SK-N-SH treated with all-trans-retinoic acid at 6 μM for 48 hours (cell line): ENCODE measurements around the gene DMBT1.

ENCODE experiments used
- ATAC-seq: fragments of 200-7000 bp; cut with Tn5 transposase; 3 replicates; pipeline ENCODE4 v1.9.1; 2020; ENCODE audit warnings: mild to moderate bottlenecking, moderate library complexity
- ARNTL ChIP-seq: fragments of 450-650 bp; formaldehyde crosslinking; IDR thresholded peaks from 2 replicates; pipeline ENCODE4 v1.5.0; 2020; ENCODE audit warnings: low read depth, mild to moderate bottlenecking, moderate library complexity, borderline replicate concordance
- CSDC2 ChIP-seq: fragments of 250-450 bp; sonication (Bioruptor Pico); IDR thresholded peaks from 2 replicates; pipeline ENCODE4 v1.5.0; 2020; ENCODE audit warnings: mild to moderate bottlenecking, moderate library complexity
- ESRRG ChIP-seq: fragments of 250-450 bp; sonication (Bioruptor Pico); IDR thresholded peaks from 2 replicates; pipeline ENCODE4 v1.6.1; 2021; ENCODE audit warnings: mild to moderate bottlenecking
- GLIS3 ChIP-seq: fragments of 250-450 bp; sonication (Bioruptor Pico); IDR thresholded peaks from 2 replicates; pipeline ENCODE4 v1.5.0; 2020; ENCODE audit warnings: mild to moderate bottlenecking, moderate library complexity
- ISL1 ChIP-seq: fragments of 250-450 bp; sonication (Bioruptor Pico); IDR thresholded peaks from 2 replicates; pipeline ENCODE4 v2.1.2; 2022; ENCODE audit warnings: mild to moderate bottlenecking, moderate library complexity
- OSR1 ChIP-seq: fragments of 250-450 bp; sonication (Bioruptor Pico); IDR thresholded peaks from 2 replicates; pipeline ENCODE4 v1.8.0; 2022; ENCODE audit warnings: moderate library complexity, mild to moderate bottlenecking, inconsistent platforms
- PPARA ChIP-seq: fragments of 250-450 bp; sonication (Bioruptor Pico); IDR thresholded peaks from 2 replicates; pipeline ENCODE4 v1.5.0; 2020; ENCODE audit warnings: mild to moderate bottlenecking, borderline replicate concordance
- RARB ChIP-seq: fragments of 250-450 bp; sonication (Bioruptor Pico); IDR thresholded peaks from 2 replicates; pipeline ENCODE4 v1.8.0; 2021; ENCODE audit warnings: mild to moderate bottlenecking, moderate library complexity
- SNAI2 ChIP-seq: fragments of 250-450 bp; sonication (Bioruptor Pico); IDR thresholded peaks from 2 replicates; pipeline ENCODE4 v1.5.0; 2020; ENCODE audit warnings: mild to moderate bottlenecking, moderate library complexity
- TCF4 ChIP-seq: fragments of 250-450 bp; sonication (Bioruptor Pico); IDR thresholded peaks from 2 replicates; pipeline ENCODE4 v1.8.0; 2021; ENCODE audit warnings: mild to moderate bottlenecking, moderate library complexity, borderline replicate concordance
- TOX ChIP-seq: fragments of 250-450 bp; sonication (Bioruptor Pico); IDR thresholded peaks from 2 replicates; pipeline ENCODE4 v1.8.0; 2021; ENCODE audit warnings: mild to moderate bottlenecking, moderate library complexity, borderline replicate concordance
- ZC3H10 ChIP-seq: fragments of 250-450 bp; sonication (Bioruptor Pico); IDR thresholded peaks from 2 replicates; pipeline ENCODE4 v1.5.1; 2021; ENCODE audit warnings: mild to moderate bottlenecking, moderate library complexity
- ZFP3 ChIP-seq: fragments of 250-450 bp; sonication (Bioruptor Pico); IDR thresholded peaks from 2 replicates; pipeline ENCODE4 v1.5.0; 2020; ENCODE audit warnings: mild to moderate bottlenecking, moderate library complexity
- ZFP30 ChIP-seq: fragments of 450-650 bp; formaldehyde crosslinking; IDR thresholded peaks from 2 replicates; pipeline ENCODE4 v1.5.0; 2022; ENCODE audit warnings: mild to moderate bottlenecking, moderate library complexity
- ZNF565 ChIP-seq: fragments of 450-650 bp; formaldehyde crosslinking; conservative IDR thresholded peaks from 2 replicates; pipeline ENCODE4 v1.5.0; 2020; ENCODE audit warnings: low read depth, mild to moderate bottlenecking, moderate library complexity
- ZNF70 ChIP-seq: fragments of 450-650 bp; formaldehyde crosslinking; IDR thresholded peaks from 2 replicates; pipeline ENCODE4 v1.5.0; 2020; ENCODE audit warnings: mild to moderate bottlenecking, moderate library complexity
- ZNF8 ChIP-seq: fragments of 450-650 bp; formaldehyde crosslinking; IDR thresholded peaks from 2 replicates; pipeline ENCODE4 v1.5.0; 2020; ENCODE audit warnings: mild to moderate bottlenecking, moderate library complexity
- TF ChIP-seq, protein P1 (sequence below): fragments of 250-450 bp; sonication (Bioruptor Pico); IDR thresholded peaks from 2 replicates; pipeline ENCODE4 v1.5.1; 2021; ENCODE audit warnings: mild to moderate bottlenecking, moderate library complexity
- TF ChIP-seq, protein P2 (sequence below): fragments of 250-450 bp; sonication (Bioruptor Pico); IDR thresholded peaks from 2 replicates; pipeline ENCODE4 v1.5.1; 2020; ENCODE audit warnings: low read depth, mild to moderate bottlenecking, moderate library complexity
- TF ChIP-seq, protein P3 (sequence below): fragments of 250-450 bp; sonication (Bioruptor Pico); IDR thresholded peaks from 2 replicates; pipeline ENCODE4 v1.8.0; 2021; ENCODE audit warnings: low read depth, mild to moderate bottlenecking, moderate library complexity, borderline replicate concordance
- TF ChIP-seq, protein P4 (sequence below): fragments of 250-450 bp; sonication (Bioruptor Pico); IDR thresholded peaks from 2 replicates; pipeline ENCODE4 v1.8.0; 2020; ENCODE audit warnings: mild to moderate bottlenecking, moderate library complexity, borderline replicate concordance
- TF ChIP-seq, protein P5 (sequence below): fragments of 250-450 bp; sonication (Bioruptor Pico); IDR thresholded peaks from 2 replicates; pipeline ENCODE4 v1.5.0; 2020; ENCODE audit warnings: mild to moderate bottlenecking, moderate library complexity

The DMBT1 gene

DNA sequence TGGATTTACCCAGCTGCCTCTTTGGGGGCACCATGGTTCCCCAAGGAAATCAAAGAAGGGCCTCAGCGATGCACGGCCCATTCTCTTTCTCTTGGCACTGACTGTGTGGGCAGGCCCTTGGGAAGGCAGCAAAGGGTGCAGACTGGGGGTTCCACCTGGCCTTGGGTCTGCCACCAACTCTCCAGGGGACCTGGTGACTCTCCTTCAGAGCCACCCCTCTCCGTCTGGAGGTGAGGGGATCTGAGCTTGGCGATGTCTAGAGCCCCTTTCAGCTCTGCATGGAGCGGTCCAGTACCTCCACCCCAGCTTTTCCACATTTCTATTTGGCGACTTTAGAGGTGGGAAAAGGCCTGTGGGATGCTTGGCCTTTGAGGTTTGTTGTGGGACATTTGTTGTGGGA lies 70.0 kb downstream of the DMBT1 start (continued):
- TF ChIP-seq, protein P1, sequence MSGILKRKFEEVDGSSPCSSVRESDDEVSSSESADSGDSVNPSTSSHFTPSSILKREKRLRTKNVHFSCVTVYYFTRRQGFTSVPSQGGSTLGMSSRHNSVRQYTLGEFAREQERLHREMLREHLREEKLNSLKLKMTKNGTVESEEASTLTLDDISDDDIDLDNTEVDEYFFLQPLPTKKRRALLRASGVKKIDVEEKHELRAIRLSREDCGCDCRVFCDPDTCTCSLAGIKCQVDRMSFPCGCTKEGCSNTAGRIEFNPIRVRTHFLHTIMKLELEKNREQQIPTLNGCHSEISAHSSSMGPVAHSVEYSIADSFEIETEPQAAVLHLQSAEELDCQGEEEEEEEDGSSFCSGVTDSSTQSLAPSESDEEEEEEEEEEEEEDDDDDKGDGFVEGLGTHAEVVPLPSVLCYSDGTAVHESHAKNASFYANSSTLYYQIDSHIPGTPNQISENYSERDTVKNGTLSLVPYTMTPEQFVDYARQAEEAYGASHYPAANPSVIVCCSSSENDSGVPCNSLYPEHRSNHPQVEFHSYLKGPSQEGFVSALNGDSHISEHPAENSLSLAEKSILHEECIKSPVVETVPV (CRISPR knock-in tag) = no peak
- TF ChIP-seq ARNTL (CRISPR knock-in tag) (no peak), TCF4 (CRISPR knock-in tag) (no peak), ZFP30 (CRISPR knock-in tag) (no peak), RARB (no peak), ZFP3 (CRISPR knock-in tag) (no peak), ZNF8 (CRISPR knock-in tag) (no peak), PPARA (CRISPR knock-in tag) (no peak)

DNA sequence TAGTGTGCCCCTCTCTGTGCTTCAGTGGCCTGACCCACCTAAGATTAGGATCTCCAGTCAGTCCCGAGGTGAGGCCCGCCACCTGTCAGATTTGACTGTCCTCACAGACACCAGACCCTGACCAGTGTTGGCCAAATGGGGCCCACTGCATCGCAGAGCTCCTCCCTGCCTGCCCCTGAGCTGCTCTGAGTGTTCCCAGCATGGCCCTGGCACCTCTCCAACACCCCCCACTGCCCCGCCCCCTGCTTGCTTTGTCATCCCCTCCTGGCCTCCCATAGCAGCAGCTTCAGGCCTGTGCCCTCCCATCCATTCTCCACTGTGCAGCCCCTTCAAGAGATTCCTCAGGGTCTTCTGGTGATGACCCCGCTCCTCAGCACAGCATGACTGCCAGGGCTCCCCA lies 71.5 kb downstream of the DMBT1 start:
- ATAC-seq = no peak

DNA sequence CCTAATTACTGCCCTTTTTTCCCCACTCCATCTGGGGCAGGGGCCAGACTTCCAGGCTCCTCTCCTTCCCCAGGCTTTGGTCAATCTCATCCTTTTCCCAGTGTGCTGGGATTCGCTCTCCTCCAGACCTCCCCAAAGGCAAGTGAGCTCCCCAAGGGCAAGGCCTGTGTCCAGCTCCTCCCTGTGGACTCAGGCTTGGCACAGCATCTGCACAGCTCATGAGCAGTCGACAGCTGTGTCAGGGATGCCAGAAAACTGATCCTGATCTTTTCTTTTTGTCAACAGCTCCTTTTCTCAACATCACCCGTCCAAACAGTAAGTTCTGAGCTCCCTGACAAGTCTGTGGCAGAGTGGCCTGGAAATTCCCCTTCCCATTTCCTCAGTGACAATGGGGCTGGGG lies 72.0 kb downstream of the DMBT1 start:
- ATAC-seq = no peak
- TF ChIP-seq CSDC2 (no peak), ZFP3 (CRISPR knock-in tag) (no peak), TOX (CRISPR knock-in tag) (no peak), ZNF8 (CRISPR knock-in tag) (no peak), ZNF70 (CRISPR knock-in tag) (no peak), SNAI2 (CRISPR knock-in tag) (no peak), ESRRG (no peak), ZNF565 (CRISPR knock-in tag) (no peak), ISL1 (CRISPR knock-in tag) (no peak), PPARA (CRISPR knock-in tag) (no peak), TCF4 (CRISPR knock-in tag) (no peak), GLIS3 (CRISPR knock-in tag) (no peak)
- TF ChIP-seq, protein P2, sequence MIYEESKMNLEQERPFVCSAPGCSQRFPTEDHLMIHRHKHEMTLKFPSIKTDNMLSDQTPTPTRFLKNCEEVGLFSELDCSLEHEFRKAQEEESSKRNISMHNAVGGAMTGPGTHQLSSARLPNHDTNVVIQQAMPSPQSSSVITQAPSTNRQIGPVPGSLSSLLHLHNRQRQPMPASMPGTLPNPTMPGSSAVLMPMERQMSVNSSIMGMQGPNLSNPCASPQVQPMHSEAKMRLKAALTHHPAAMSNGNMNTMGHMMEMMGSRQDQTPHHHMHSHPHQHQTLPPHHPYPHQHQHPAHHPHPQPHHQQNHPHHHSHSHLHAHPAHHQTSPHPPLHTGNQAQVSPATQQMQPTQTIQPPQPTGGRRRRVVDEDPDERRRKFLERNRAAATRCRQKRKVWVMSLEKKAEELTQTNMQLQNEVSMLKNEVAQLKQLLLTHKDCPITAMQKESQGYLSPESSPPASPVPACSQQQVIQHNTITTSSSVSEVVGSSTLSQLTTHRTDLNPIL (CRISPR knock-in tag) = no peak
- TF ChIP-seq, protein P3, sequence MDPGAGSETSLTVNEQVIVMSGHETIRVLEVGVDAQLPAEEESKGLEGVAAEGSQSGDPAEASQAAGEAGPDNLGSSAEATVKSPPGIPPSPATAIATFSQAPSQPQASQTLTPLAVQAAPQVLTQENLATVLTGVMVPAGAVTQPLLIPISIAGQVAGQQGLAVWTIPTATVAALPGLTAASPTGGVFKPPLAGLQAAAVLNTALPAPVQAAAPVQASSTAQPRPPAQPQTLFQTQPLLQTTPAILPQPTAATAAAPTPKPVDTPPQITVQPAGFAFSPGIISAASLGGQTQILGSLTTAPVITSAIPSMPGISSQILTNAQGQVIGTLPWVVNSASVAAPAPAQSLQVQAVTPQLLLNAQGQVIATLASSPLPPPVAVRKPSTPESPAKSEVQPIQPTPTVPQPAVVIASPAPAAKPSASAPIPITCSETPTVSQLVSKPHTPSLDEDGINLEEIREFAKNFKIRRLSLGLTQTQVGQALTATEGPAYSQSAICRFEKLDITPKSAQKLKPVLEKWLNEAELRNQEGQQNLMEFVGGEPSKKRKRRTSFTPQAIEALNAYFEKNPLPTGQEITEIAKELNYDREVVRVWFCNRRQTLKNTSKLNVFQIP (CRISPR knock-in tag) = no peak
- TF ChIP-seq, protein P4, sequence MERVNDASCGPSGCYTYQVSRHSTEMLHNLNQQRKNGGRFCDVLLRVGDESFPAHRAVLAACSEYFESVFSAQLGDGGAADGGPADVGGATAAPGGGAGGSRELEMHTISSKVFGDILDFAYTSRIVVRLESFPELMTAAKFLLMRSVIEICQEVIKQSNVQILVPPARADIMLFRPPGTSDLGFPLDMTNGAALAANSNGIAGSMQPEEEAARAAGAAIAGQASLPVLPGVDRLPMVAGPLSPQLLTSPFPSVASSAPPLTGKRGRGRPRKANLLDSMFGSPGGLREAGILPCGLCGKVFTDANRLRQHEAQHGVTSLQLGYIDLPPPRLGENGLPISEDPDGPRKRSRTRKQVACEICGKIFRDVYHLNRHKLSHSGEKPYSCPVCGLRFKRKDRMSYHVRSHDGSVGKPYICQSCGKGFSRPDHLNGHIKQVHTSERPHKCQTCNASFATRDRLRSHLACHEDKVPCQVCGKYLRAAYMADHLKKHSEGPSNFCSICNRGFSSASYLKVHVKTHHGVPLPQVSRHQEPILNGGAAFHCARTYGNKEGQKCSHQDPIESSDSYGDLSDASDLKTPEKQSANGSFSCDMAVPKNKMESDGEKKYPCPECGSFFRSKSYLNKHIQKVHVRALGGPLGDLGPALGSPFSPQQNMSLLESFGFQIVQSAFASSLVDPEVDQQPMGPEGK (CRISPR knock-in tag) = no peak
- TF ChIP-seq, protein P5, sequence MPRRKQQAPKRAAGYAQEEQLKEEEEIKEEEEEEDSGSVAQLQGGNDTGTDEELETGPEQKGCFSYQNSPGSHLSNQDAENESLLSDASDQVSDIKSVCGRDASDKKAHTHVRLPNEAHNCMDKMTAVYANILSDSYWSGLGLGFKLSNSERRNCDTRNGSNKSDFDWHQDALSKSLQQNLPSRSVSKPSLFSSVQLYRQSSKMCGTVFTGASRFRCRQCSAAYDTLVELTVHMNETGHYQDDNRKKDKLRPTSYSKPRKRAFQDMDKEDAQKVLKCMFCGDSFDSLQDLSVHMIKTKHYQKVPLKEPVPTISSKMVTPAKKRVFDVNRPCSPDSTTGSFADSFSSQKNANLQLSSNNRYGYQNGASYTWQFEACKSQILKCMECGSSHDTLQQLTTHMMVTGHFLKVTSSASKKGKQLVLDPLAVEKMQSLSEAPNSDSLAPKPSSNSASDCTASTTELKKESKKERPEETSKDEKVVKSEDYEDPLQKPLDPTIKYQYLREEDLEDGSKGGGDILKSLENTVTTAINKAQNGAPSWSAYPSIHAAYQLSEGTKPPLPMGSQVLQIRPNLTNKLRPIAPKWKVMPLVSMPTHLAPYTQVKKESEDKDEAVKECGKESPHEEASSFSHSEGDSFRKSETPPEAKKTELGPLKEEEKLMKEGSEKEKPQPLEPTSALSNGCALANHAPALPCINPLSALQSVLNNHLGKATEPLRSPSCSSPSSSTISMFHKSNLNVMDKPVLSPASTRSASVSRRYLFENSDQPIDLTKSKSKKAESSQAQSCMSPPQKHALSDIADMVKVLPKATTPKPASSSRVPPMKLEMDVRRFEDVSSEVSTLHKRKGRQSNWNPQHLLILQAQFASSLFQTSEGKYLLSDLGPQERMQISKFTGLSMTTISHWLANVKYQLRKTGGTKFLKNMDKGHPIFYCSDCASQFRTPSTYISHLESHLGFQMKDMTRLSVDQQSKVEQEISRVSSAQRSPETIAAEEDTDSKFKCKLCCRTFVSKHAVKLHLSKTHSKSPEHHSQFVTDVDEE = no peak
- TF ChIP-seq, protein P1 (CRISPR knock-in tag) = no peak

More for the DNA sequence above, 71.5 kb downstream of the DMBT1 start:
- TF ChIP-seq ESRRG (no peak), ZFP3 (CRISPR knock-in tag) (no peak), GLIS3 (CRISPR knock-in tag) (no peak), PPARA (CRISPR knock-in tag) (no peak), ZFP30 (CRISPR knock-in tag) (no peak), ARNTL (CRISPR knock-in tag) (no peak), ISL1 (CRISPR knock-in tag) (no peak), ZNF565 (CRISPR knock-in tag) (no peak), OSR1 (no peak), TCF4 (CRISPR knock-in tag) (no peak), ZNF8 (CRISPR knock-in tag) (no peak), ZC3H10 (CRISPR knock-in tag) (no peak)
- TF ChIP-seq, protein P5 = no peak
